Measurements from ENCODE around the gene ALOXE3. TPM values are rescaled to one million over a fixed set of nuclear protein-coding genes. Genes with fewer than 3 reads are reported as not detected.

ALOXE3 gene
- total and polyA plus RNA-seq, 2 of the 8 experiments (the other 6 are each of a cell fraction or from before 2014, with no cell fraction given), result 0.26 TPM; not detected in 1

DNA sequence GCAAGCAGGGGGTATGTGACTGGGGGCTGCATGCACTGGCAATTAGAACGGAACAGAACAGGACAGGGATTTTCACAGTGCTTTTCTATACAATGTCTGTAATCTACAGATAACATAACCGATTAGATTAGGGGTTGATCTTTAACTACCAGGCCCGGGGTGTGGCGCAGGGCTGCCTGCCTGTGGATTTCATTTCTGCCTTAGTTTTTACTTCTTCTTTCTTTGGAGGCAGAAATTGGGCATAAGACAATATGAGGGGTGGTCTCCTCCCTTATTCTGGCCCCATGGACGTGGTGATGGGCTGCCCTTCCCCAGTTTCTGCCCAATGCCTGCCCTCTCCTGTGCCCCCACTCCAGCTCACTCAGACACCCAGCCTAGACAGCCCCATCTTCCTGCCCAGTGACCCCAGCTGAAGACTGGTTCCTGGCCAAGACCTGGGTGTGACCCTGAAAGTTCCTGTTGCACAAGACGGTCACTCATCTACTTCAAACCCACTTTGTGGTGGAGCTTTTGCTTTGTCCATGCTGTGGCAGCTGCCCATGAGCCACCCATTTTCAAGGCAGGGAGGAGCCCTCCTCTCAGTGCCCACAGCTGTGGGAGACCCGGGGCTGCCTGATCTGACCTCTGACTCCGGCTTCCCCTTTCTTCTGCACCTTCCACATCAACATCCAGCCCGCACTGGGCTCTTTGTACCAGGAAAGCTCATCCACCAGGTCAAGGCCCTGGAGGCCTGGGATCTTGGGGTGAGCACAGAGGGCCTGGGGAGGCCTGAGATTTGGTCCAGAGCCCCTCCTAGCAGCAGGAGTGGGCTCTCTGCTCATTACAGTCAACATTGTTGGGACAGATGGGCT, 49.4 kb downstream of the ALOXE3 start:
- H3K14ac ChIP-seq (ENCODE audit: insufficient read length), result no peak overlapping the region
- 89% methylated on average over 8 of the region's 9 CpGs; no CpG with 5 or more reads in 1 of the 2 experiments for WGBS, 2 experiments (ENCODE audit: extremely low coverage in 1 of 2, insufficient coverage in 1 of 2, insufficient read length in 1 of 2, insufficient replicate concordance in 2 of 2, low coverage in 1 of 2, low lambda C conversion rate in 2 of 2, missing lambda C conversion rate in 1 of 2)
- FAIRE-seq (no peak), DNase-seq (ENCODE audit: low read depth in 1 of 2, low spot score in 2 of 2) (no peak)
- no peak overlapping the region for H3K18ac ChIP-seq (ENCODE audit: extremely low read depth, low read length)
- H3K56ac ChIP-seq (replicated peaks; ENCODE audit: insufficient read length, low read depth, low read length), result no peak overlapping the region
- no peak overlapping the region for H3K4me3 ChIP-seq (ENCODE audit: extremely low read depth in 1 of 4, insufficient read depth in 2 of 4, low read depth in 3 of 4, low read length in 4 of 4)
- no peaks in the 10 kb centered on the region for H3K79me2 ChIP-seq (ENCODE audit: control insufficient read depth in 1 of 2, insufficient read depth in 2 of 2, low read length in 2 of 2)
- peaks cover 14% of the 10 kb centered on the region for H3K23me2 ChIP-seq (ENCODE audit: low read depth, low read length)
- no peak overlapping the region for H2BK12ac ChIP-seq (ENCODE audit: low read depth, low read length)
- no peak overlapping the region for H3K9ac ChIP-seq (replicated peaks in 1 of 4; ENCODE audit: extremely low read depth in 1 of 4, low read depth in 3 of 4, low read length in 3 of 4)
- H2BK15ac ChIP-seq (ENCODE audit: low read length), result no peak overlapping the region
- no peaks in the 10 kb centered on the region for H3K36me3 ChIP-seq (ENCODE audit: control insufficient read depth in 2 of 4, insufficient read depth in 4 of 4, low read length in 3 of 4)
- no peaks in the 10 kb centered on the region; the same call in 1 of the 2 replicates for H3K79me1 ChIP-seq (ENCODE audit: low read depth, low read length)
- H4K20me1 ChIP-seq (replicated peaks in 1 of 2; ENCODE audit: control insufficient read depth in 1 of 2, insufficient read depth in 2 of 2, low read length in 2 of 2), result peaks cover 3 to 9% of the 10 kb centered on the region in 2 experiments
- no peak overlapping the region for H2BK5ac ChIP-seq (ENCODE audit: low read depth, low read length)
- no peak overlapping the region for H2AK5ac ChIP-seq (ENCODE audit: low read depth, low read length)
- H4K8ac ChIP-seq (ENCODE audit: extremely low read depth, insufficient read depth, low read length), result no peak overlapping the region; the same call in 1 of the 2 replicates
- peaks cover 30 to 56% (median 47%) of the 10 kb centered on the region in 4 experiments for H3K27me3 ChIP-seq (replicated peaks in 1 of 4; ENCODE audit: control insufficient read depth in 3 of 4, extremely low read depth in 1 of 4, insufficient read depth in 3 of 4, low read length in 3 of 4)
- H3K27ac ChIP-seq (ENCODE audit: low read depth, low read length), result no peak overlapping the region
- ChIA-PET CTCF (ENCODE audit: partially characterized antibody) (interaction anchor here (0.5 to 17.3 kb wide), 10 partner anchors 8 to 346 kb away, joined by 3 to 315 read pairs (median 4); partner anchors contain the start of gene ALOX12B), POLR2A (ENCODE audit: partially characterized antibody) (interaction anchor here (0.5 to 1.4 kb wide), 3 partner anchors 8 to 211 kb away, joined by 3 to 4 read pairs (median 3); partner anchors contain the start of genes CYB5D1 and NAA38)
- no peak overlapping the region for H4K91ac ChIP-seq (replicated peaks; ENCODE audit: insufficient read length, low read length)
- H4K5ac ChIP-seq (ENCODE audit: insufficient read length, low read depth, low read length), result no peak overlapping the region
- no peaks in the 10 kb centered on the region for H3K9me3 ChIP-seq (ENCODE audit: insufficient read depth in 2 of 2, low read depth in 1 of 2, low read length in 1 of 2)
- no peak for TF ChIP-seq EP300 (IDR thresholded peaks at IDR 0.05; ENCODE audit: borderline replicate concordance in 1 of 2, low read depth in 2 of 2, low read length in 2 of 2)
- TF ChIP-seq, protein P1, sequence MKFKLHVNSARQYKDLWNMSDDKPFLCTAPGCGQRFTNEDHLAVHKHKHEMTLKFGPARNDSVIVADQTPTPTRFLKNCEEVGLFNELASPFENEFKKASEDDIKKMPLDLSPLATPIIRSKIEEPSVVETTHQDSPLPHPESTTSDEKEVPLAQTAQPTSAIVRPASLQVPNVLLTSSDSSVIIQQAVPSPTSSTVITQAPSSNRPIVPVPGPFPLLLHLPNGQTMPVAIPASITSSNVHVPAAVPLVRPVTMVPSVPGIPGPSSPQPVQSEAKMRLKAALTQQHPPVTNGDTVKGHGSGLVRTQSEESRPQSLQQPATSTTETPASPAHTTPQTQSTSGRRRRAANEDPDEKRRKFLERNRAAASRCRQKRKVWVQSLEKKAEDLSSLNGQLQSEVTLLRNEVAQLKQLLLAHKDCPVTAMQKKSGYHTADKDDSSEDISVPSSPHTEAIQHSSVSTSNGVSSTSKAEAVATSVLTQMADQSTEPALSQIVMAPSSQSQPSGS (IDR thresholded peaks at IDR 0.05; ENCODE audit: low read length), result no peak
- TF ChIP-seq SAP30 (IDR thresholded peaks at IDR 0.05; ENCODE audit: insufficient read depth, insufficient replicate concordance, low read length), result no peak
- no peak for TF ChIP-seq TBP (IDR thresholded peaks at IDR 0.05; ENCODE audit: low read depth, low read length)
- no peak overlapping the region for H3K23ac ChIP-seq (ENCODE audit: insufficient read length)
- H2BK20ac ChIP-seq (ENCODE audit: low read length), result no peak overlapping the region
- H3K4ac ChIP-seq (replicated peaks; ENCODE audit: insufficient read length, low read depth, low read length), result no peak overlapping the region
- no peak overlapping the region for H2AFZ ChIP-seq (ENCODE audit: low read length)
- H2BK120ac ChIP-seq (replicated peaks; ENCODE audit: low read depth, low read length), result no peak overlapping the region
- H3K4me1 ChIP-seq (replicated peaks in 1 of 4; ENCODE audit: control insufficient read depth in 3 of 4, insufficient read depth in 4 of 4, low read length in 3 of 4), result peaks cover 4 to 27% (median 13%) of the 10 kb centered on the region in 4 experiments
- H3K4me2 ChIP-seq (ENCODE audit: insufficient read depth in 1 of 2, low read depth in 2 of 2, low read length in 2 of 2), result no peak overlapping the region

Measured in H1 (cell line).